ENCODE data around the gene OR6C1.
"Not testable (repeated sequence)": the region's sequence is repeated elsewhere in the genome, so short reads cannot be mapped to it uniquely, and the experiment has no call there.

Gene OR6C1

DNA sequence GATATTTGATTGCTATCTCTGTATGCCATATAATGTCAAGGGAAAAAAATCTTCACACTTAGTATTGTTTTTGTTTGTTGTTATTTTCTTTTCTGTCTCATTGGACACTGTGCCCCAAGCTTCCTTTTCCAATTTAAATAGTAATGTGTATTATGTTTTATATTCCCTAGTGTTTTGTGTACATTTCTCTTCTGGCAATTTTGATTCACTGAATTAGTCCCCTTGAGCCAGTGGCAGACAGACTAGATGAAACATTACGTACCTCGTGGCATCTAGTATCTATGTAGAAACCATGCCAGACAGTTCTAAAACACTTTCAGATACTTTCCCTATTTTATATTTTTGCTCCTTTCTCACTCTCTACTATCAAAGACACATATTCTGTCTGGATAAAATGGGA is at the start of gene OR6C1:
Gene OR6C1, plus strand, starts transcription at position 301 of the 400 bp plus-strand sequence. CDS start 6,257 bp downstream, outside the sequence.
- DNase-seq (ENCODE audit: low spot score), result no peak

DNA sequence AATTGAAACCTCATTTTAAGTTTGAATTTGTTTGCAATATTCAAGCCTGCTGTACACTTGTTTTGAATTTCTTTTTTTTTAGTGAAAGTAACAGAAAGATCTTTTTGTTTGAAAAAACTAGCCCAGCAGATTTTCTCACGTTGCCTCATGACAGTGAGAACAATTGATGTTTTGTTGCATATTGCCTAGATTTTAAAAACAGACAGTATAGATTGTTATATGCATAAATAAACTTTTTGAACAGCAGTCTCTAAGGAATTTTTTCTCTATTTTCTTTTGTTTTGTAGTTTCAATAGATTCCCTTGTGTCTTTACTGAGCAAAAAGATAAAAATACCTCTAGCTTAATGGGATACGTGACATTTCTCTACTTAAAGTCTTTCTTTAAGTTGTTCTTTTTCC is 33.2 kb upstream of the OR6C1 start:
- peak; percentile 18 for DNase-seq (ENCODE audit: low spot score)

DNA sequence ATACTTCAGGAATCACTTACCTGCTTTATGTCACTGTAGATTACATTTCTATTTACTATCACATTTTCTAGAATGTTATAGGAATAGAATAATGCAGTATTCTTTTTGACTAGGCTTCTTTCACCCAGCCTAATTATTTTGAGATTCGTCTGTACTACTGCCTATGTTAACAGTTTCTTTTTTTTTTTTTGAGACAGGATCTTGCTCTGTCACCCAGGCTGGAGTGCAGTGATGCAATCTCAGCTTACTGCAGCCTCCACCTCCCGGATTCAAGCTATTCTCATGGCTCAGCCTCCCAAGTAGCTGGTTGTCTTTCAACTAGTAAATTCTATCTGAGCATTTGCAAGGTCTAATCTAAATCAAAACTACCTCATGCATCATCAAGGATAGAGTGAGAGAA is 24.1 kb upstream of the OR6C1 start:
- no peak for DNase-seq (ENCODE audit: low spot score)

DNA sequence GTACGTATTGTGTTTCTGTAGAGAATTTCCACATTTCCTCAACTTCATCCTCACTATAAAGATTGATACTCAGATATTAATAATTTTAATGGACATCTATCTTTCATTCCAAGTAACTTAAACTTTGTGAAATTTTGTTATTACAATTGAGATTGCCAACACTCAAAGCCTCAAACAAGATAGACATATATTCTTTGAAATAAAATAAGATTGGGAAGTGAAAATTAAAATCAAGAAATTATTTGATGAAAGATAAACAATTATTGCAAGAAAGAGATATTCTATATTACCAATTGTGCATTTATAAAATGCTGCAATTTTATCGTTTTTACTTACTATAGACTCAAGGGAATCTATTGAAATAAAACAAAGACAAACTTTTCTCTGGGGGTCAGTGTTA is 17.7 kb upstream of the OR6C1 start, which contains the start of gene OR6C6:
Gene OR6C6, minus strand, starts transcription at position 101 of the 400 bp plus-strand sequence. CDS start 1,337 bp downstream, outside the sequence.
- DNase-seq (ENCODE audit: low spot score), result no peak

DNA sequence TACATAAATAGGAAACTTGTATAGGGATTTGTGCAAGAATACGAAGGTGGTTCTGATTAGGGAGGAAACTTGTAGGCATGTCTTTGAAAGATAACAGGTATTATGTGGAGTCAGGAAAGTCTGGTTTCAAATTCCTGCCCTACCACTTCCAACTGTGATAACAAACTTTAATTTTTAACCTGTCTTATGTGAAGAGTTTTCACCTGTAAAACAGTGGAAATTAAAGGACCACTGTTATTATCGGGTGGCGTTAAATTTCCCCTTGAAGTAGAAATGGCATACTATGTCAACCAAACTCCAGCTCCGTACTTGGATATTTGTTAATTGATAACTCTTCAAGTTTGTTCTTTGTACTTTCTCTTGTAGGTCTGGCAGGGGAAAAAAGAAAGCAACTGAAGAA is 6.1 kb downstream of the OR6C1 start:
- DNase-seq (ENCODE audit: low spot score), result no peak

DNA sequence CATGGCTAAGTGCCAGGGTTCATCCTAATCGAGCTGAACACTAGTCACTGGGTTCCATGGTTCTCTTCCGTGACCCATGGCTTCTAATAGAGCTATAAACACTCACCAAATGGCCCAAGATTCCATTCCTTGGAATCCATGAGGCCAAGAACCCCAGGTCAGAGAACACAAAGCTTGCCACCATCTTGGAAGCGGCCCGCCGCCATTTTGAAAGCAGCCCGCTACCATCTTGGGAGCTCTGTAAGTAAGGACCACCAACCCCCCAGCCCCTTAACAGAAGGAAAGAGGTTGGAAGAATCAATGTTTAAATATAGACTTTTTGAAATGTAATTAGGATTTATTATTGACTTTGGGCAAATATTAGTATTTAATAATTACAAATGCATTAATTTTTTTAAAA is 11.7 kb downstream of the OR6C1 start:
- DNase-seq (ENCODE audit: low spot score), result not testable (repeated sequence)

DNA sequence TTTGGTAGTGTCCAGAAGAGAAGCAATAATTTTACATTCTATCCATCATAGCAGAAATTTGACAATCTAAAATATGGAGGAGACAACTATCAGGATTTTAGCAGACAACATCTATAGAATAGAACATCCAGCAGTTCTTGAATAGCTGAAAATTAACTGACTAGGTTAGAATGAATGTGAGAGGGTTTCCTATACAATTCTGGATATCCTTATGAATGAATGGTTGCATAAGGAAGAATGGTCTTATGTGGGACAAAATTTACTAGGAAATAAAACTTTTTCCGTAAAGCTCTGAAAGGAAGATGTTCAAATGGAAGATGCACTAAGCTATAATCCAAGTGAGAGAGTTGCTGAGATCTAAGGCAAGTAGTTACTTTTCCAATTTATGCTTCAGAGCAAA is 16.3 kb downstream of the OR6C1 start, which contains the start of gene OR6C3:
Gene OR6C3, plus strand, starts transcription at position 301 of the 400 bp plus-strand sequence. CDS start 955 bp downstream, outside the sequence.
- DNase-seq (ENCODE audit: low spot score), result no peak

DNA sequence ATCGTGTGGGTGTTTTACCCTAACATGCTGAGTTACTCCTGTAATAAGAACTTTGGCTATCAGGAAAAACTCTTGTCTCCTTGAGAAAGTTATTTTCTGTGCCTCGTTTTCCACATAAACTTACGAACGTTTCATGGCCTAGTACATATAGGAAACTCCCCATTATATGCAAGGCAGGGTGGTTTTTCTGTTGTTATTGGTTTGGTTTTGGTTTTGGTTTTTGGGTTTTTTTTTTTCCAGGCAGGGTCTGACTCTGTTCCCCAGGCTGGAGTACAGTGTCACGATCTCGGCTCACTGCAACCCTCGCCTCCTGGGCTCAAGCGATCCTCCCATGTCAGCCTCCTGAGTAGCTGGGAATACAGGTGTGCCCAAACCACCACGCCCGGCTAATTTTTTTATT is 21.9 kb downstream of the OR6C1 start:
- DNase-seq (ENCODE audit: low spot score), result no peak

DNA sequence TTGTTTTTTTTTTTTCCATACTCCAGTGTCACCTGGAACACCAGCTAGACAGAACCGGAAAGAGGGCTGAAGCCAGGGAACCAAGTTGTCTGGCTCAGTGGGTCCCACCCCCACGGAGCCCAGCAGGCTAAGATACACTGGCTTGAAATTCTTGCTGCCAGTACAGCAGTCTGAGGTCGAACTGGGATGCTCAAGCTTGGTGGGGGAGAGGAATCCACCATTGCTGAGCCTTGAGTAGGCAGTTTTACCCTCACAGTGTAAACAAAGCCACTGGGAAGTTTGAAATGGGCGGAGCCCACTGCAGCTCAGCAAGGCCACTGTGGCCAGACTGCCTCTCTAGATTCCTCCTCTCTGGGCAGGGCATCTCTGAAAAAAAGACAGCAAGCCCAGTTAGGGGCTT is 41.2 kb downstream of the OR6C1 start:
- not testable (repeated sequence) for DNase-seq (ENCODE audit: low spot score)

DNA sequence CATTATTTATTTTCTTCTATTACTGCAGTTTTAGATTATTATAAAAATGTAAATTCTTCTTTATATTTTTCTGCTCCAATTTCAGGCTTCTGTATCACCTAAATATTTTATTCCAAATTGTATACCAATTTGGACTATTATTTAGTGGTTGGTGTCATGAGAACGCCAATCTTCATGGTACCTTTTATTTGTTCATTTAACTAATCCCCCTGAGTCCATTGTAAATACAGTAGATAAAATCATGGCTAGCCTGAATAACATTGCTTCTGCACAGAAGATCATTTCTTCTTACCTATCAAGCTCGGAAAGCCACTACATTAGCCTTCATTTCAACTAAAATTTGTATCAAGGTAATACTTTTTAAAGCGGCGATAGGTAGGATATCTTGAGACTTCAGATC is 48.5 kb downstream of the OR6C1 start, which contains the start of gene OR6C75:
Gene OR6C75, plus strand, starts transcription at position 301 of the 400 bp plus-strand sequence. CDS start 2,136 bp downstream, outside the sequence.
- DNase-seq (ENCODE audit: low spot score), result no peak

DNA sequence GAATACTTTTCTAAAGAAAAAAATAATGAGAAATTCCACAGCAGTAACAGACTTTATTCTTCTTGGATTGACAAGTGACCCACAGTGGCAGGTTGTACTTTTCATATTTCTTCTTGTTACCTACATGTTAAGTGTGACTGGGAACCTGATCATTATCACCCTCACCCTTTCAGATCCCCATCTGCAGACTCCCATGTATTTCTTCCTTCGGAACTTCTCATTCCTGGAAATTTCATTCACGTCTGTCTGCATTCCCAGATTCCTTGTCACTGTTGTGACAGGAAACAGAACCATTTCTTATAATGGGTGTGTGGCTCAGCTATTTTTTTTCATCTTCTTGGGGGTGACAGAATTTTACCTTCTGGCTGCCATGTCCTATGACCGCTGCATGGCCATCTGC is 50.9 kb downstream of the OR6C1 start:
- DNase-seq (ENCODE audit: low spot score), result no peak
